ENCODE results near the gene TRAPPC3L.

Gene TRAPPC3L

GRCh38 chr6:116545651-116546050, at the start of gene TRAPPC3L:
TRAPPC3L (minus strand) TSS chr6:116545684; CDS start chr6:116545514, 170 bp downstream.
- FAIRE-seq (no peak), DNase-seq (ENCODE audit: insufficient read length, low spot score) (no peak)
- TF ChIP-seq POLR2A (IDR thresholded peaks at IDR 0.05; ENCODE audit: low read depth, low read length): no peak

GRCh38 chr6:116595247-116595646, 49.8 kb upstream of the TRAPPC3L start:
- DNase-seq (ENCODE audit: insufficient read length, low spot score) (no peak), FAIRE-seq (no peak)
- TF ChIP-seq POLR2A (IDR thresholded peaks at IDR 0.05; ENCODE audit: low read depth, low read length): no peak

GRCh38 chr6:116586738-116587137, 41.3 kb upstream of the TRAPPC3L start:
- FAIRE-seq (no peak), DNase-seq (ENCODE audit: insufficient read length, low spot score) (no peak)
- TF ChIP-seq POLR2A (IDR thresholded peaks at IDR 0.05; ENCODE audit: low read depth, low read length): no peak

- FAIRE-seq (no peak), DNase-seq (ENCODE audit: insufficient read length, low spot score) (no peak)
- no peak for TF ChIP-seq POLR2A (IDR thresholded peaks at IDR 0.05; ENCODE audit: low read depth, low read length)
These were observed 40.8 kb upstream of the TRAPPC3L start for GRCh38 chr6:116586276-116586675.

- DNase-seq (ENCODE audit: insufficient read length, low spot score) (no peak), FAIRE-seq (no peak)
- no peak for TF ChIP-seq POLR2A (IDR thresholded peaks at IDR 0.05; ENCODE audit: low read depth, low read length)
These were observed 34.7 kb upstream of the TRAPPC3L start for GRCh38 chr6:116580198-116580597.

GRCh38 chr6:116579143-116579542, 33.7 kb upstream of the TRAPPC3L start:
- FAIRE-seq (no peak), DNase-seq (ENCODE audit: insufficient read length, low spot score) (no peak)
- TF ChIP-seq POLR2A (IDR thresholded peaks at IDR 0.05; ENCODE audit: low read depth, low read length): no peak

- no peak for DNase-seq (ENCODE audit: insufficient read length, low spot score)
These were observed 32.9 kb upstream of the TRAPPC3L start for GRCh38 chr6:116578335-116578734.

GRCh38 chr6:116577486-116577885, 32.0 kb upstream of the TRAPPC3L start:
- no peak for DNase-seq (ENCODE audit: insufficient read length, low spot score)
- no peak for TF ChIP-seq POLR2A (IDR thresholded peaks at IDR 0.05; ENCODE audit: low read depth, low read length)
- FAIRE-seq: no peak

More at GRCh38 chr6:116578335-116578734, 32.9 kb upstream of the TRAPPC3L start:
- no peak for FAIRE-seq
- no peak for TF ChIP-seq POLR2A (IDR thresholded peaks at IDR 0.05; ENCODE audit: low read depth, low read length)

- no peak for TF ChIP-seq POLR2A (IDR thresholded peaks at IDR 0.05; ENCODE audit: low read depth, low read length)
- FAIRE-seq (no peak), DNase-seq (ENCODE audit: insufficient read length, low spot score) (no peak)
These were observed 29.7 kb upstream of the TRAPPC3L start for GRCh38 chr6:116575227-116575626.

GRCh38 chr6:116572162-116572561, 26.7 kb upstream of the TRAPPC3L start:
- no peak for FAIRE-seq
- no peak for DNase-seq (ENCODE audit: insufficient read length, low spot score)
- no peak for TF ChIP-seq POLR2A (IDR thresholded peaks at IDR 0.05; ENCODE audit: low read depth, low read length)

- FAIRE-seq (no peak), DNase-seq (ENCODE audit: insufficient read length, low spot score) (no peak)
- no peak for TF ChIP-seq POLR2A (IDR thresholded peaks at IDR 0.05; ENCODE audit: low read depth, low read length)
These were observed 26.2 kb upstream of the TRAPPC3L start for GRCh38 chr6:116571683-116572000.

- peak; percentile 88 for TF ChIP-seq POLR2A (IDR thresholded peaks at IDR 0.05; ENCODE audit: low read depth, low read length)
- FAIRE-seq: peak; percentile 62
- DNase-seq (ENCODE audit: insufficient read length, low spot score): peak; percentile 67
These were observed 25.6 kb upstream of the TRAPPC3L start, which contains the start of gene RWDD1 for GRCh38 chr6:116570856-116571682. RWDD1 (plus strand) TSS chr6:116571504; CDS start chr6:116571583, 79 bp downstream.

GRCh38 chr6:116568821-116569755, 23.6 kb upstream of the TRAPPC3L start:
- no peak for DNase-seq (ENCODE audit: insufficient read length, low spot score)
- no peak for FAIRE-seq
- no peak for TF ChIP-seq POLR2A (IDR thresholded peaks at IDR 0.05; ENCODE audit: low read depth, low read length)

- no peak for FAIRE-seq
- no peak for TF ChIP-seq POLR2A (IDR thresholded peaks at IDR 0.05; ENCODE audit: low read depth, low read length)
- DNase-seq (ENCODE audit: insufficient read length, low spot score): no peak
These were observed 22.6 kb upstream of the TRAPPC3L start for GRCh38 chr6:116568111-116568510.

Data from H54 (cell line).